ENCODE results near the gene DUOXA1.

DNA sequence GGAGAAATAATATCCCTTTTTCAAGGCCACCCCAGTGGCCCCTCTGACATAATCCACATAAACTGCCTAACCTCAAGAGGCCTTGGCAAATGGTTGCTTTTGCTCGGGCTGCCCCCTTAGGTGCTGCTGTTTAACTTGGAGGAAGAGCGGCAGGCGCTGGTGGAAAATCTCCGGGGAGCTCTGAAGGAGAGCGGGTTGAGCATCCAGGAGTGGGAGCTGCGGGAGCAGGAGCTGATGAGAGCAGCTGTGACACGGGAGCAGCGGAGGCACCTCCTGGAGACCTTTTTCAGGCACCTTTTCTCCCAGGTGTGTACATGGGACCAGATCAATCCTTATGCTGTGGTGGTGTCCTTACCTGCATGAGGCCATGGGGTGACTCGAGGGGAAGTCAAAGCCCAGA, 15.1 kb upstream of the DUOXA1 start:
- TF ChIP-seq, protein P1, sequence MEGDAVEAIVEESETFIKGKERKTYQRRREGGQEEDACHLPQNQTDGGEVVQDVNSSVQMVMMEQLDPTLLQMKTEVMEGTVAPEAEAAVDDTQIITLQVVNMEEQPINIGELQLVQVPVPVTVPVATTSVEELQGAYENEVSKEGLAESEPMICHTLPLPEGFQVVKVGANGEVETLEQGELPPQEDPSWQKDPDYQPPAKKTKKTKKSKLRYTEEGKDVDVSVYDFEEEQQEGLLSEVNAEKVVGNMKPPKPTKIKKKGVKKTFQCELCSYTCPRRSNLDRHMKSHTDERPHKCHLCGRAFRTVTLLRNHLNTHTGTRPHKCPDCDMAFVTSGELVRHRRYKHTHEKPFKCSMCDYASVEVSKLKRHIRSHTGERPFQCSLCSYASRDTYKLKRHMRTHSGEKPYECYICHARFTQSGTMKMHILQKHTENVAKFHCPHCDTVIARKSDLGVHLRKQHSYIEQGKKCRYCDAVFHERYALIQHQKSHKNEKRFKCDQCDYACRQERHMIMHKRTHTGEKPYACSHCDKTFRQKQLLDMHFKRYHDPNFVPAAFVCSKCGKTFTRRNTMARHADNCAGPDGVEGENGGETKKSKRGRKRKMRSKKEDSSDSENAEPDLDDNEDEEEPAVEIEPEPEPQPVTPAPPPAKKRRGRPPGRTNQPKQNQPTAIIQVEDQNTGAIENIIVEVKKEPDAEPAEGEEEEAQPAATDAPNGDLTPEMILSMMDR (conservative IDR thresholded peaks at IDR 0.05; ENCODE audit: low read length) = no peak
- no peak for TF ChIP-seq EZH2phosphoT487 (IDR thresholded peaks at IDR 0.05; ENCODE audit: borderline replicate concordance)

Measured in Loucy (cell line).